Measurements from ENCODE around the gene MACROD2.

The MACROD2 gene

DNA sequence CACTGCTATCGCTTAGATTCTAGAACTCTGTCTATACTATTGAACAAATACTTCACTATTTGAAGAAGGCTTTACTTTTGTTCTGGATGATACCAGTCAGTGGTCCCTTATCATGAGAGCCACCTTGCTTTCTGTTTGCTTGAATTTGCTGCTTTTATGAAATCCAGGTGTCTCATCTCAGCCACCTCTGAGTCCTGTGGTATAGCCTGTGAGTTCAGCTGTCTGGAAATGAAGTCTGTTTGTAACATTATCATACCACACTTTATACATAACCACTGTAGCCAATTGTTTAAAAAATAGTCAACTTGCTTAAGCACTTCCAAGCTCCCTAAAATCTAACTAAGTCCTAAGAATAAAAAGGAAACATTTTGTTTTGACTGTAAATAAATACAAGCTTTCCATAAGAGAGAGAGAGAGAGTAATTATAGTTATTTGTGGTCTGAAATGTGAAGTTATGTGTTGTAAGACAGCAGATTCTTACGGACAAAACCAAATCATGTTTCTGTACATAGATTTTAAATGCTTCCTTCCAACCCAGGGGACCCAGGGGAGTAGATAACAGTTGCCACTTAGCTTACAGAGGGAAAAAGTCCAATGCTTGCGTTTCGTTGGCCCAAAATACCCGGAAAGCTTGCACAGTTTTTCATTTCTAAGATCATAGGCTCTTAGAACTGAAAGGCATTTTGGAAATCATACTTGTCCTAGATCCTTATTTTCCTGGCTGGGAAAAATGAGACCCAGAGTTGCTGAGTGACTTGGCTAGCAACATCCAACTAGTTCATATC, 1449.9 kb downstream of the MACROD2 start:
- Mint-ChIP-seq H3K36me3 (ENCODE audit: low read depth) (no peaks in the 10 kb centered on the region), H3K27me3 (ENCODE audit: low read depth) (no peaks in the 10 kb centered on the region), H3K4me3 (no peak overlapping the region), H3K9me3 (peaks cover 14% of the 10 kb centered on the region), H3K27ac (no peak overlapping the region), H3K4me1 (ENCODE audit: low read depth) (no peaks in the 10 kb centered on the region)
- DNase-seq (ENCODE audit: low spot score) = no peak

- peaks cover 7% of the 10 kb centered on the region for H3K9me3 Mint-ChIP-seq
These were observed 1451.1 kb downstream of the MACROD2 start for GRCh38 chr20:15446373-15446772.

DNA sequence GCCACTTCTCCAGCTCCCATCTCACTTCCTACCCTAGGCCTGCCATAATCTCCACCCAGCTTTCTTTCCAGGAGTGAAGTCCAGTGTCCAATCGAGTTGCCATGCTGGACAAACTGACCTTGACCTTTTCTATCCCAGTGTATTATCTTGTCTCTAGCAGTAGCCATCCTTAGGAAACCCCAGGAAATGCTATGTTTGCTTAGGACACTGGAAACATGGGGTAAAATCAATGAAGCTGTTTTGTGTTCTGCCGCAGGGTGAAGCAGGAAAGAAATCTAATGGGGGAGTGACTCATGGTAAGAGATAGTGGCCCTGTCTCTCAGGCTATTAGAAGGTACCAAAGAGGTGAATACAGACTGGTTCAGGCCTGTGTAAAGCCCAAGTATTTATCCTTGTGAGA, 1452.2 kb downstream of the MACROD2 start:
- Mint-ChIP-seq H3K9me3 (peaks cover 7% of the 10 kb centered on the region), H3K27me3 (ENCODE audit: low read depth) (no peaks in the 10 kb centered on the region), H3K27ac (no peak overlapping the region), H3K36me3 (ENCODE audit: low read depth) (no peaks in the 10 kb centered on the region), H3K4me1 (ENCODE audit: low read depth) (no peaks in the 10 kb centered on the region), H3K4me3 (no peak overlapping the region)
- no peak for DNase-seq (ENCODE audit: low spot score)

More at GRCh38 chr20:15446373-15446772, 1451.1 kb downstream of the MACROD2 start:
- H3K36me3 Mint-ChIP-seq (ENCODE audit: low read depth) = no peaks in the 10 kb centered on the region
- H3K27ac Mint-ChIP-seq = no peak overlapping the region
- no peaks in the 10 kb centered on the region for H3K27me3 Mint-ChIP-seq (ENCODE audit: low read depth)
- DNase-seq (ENCODE audit: low spot score) = no peak
- H3K4me3 Mint-ChIP-seq = no peak overlapping the region
- H3K4me1 Mint-ChIP-seq (ENCODE audit: low read depth) = no peaks in the 10 kb centered on the region

DNA sequence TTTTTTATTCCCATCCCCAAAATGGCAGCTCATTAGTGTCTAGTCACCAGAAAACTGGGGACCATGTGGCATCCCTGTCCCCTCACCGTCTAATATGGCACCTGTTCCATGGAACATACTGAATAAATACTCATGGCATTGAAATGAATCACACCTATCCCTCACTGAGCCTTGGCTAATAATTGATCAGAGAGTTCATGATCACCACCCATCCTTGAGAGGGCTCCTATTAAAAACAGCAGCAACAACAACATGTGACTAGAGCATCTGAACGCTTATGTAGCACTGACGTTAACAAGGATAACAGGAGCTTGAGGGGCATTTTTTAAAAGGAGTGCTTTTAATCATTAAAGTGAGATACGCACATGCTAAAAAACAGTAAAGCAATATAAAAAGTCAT, 1453.7 kb downstream of the MACROD2 start:
- Mint-ChIP-seq H3K4me3 (no peak overlapping the region), H3K27ac (no peak overlapping the region), H3K9me3 (peaks cover 5% of the 10 kb centered on the region), H3K4me1 (ENCODE audit: low read depth) (no peaks in the 10 kb centered on the region), H3K36me3 (ENCODE audit: low read depth) (no peaks in the 10 kb centered on the region), H3K27me3 (ENCODE audit: low read depth) (no peaks in the 10 kb centered on the region)
- no peak for DNase-seq (ENCODE audit: low spot score)

DNA sequence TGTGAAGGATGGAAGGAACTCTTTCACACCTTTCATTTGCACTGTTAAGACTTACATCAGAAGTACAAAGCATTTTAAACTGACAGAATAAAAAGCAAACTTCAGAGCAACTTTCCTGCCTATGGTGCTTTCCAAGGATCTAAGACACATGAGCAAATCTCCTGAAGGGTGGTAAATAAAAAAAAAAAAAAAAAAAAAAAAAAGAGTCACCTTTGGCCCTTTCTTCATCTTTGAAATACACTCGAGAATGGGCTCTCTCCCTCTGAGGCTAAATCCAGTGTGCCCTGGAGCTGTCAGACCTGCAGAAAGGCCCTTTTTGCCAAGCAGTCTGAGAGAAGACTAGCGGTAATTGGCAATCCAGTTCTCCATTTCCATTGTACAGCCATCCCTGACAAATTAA, 1455.9 kb downstream of the MACROD2 start:
- peaks cover 6% of the 10 kb centered on the region for H3K9me3 Mint-ChIP-seq
- no peak overlapping the region for H3K27ac Mint-ChIP-seq
- no peaks in the 10 kb centered on the region for H3K4me1 Mint-ChIP-seq (ENCODE audit: low read depth)
- no peaks in the 10 kb centered on the region for H3K27me3 Mint-ChIP-seq (ENCODE audit: low read depth)
- DNase-seq (ENCODE audit: low spot score) = no peak
- H3K36me3 Mint-ChIP-seq (ENCODE audit: low read depth) = no peaks in the 10 kb centered on the region
- H3K4me3 Mint-ChIP-seq = no peak overlapping the region

GRCh38 chr20:15455279-15455678, 1460.0 kb downstream of the MACROD2 start:
- Mint-ChIP-seq H3K9me3 (peaks cover 7% of the 10 kb centered on the region), H3K4me1 (ENCODE audit: low read depth) (no peaks in the 10 kb centered on the region), H3K4me3 (no peak overlapping the region), H3K27ac (no peak overlapping the region), H3K27me3 (ENCODE audit: low read depth) (no peaks in the 10 kb centered on the region), H3K36me3 (ENCODE audit: low read depth) (no peaks in the 10 kb centered on the region)
- DNase-seq (ENCODE audit: low spot score) = no peak

GRCh38 chr20:15461938-15462337, 1466.6 kb downstream of the MACROD2 start:
- H3K4me1 Mint-ChIP-seq (ENCODE audit: low read depth) = no peaks in the 10 kb centered on the region
- H3K27me3 Mint-ChIP-seq (ENCODE audit: low read depth) = no peaks in the 10 kb centered on the region
- H3K9me3 Mint-ChIP-seq = peaks cover 13% of the 10 kb centered on the region
- no peak overlapping the region for H3K4me3 Mint-ChIP-seq
- H3K36me3 Mint-ChIP-seq (ENCODE audit: low read depth) = no peaks in the 10 kb centered on the region
- no peak for DNase-seq (ENCODE audit: low spot score)
- H3K27ac Mint-ChIP-seq = no peak overlapping the region

DNA sequence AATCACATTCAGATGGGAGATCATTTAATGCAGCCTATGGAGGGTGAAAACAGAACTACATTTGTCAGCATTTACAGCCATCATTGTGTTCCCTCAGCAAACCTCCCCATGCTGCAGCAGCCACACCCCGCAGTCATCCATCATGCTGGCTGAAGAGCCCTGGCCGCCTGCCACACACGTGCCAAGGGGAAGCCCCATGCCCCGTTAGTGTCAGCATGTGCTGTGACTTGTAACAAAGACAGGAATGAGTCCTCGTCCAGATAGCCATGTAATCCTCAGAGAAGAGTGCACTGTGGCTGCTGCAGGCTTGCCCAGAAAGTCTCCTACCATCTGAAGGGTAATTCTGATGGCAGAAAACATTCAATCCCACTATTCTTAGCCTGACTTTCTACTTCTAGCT, 1480.2 kb downstream of the MACROD2 start:
- no peaks in the 10 kb centered on the region for H3K36me3 Mint-ChIP-seq (ENCODE audit: low read depth)
- DNase-seq (ENCODE audit: low spot score) = no peak
- no peak overlapping the region for H3K4me3 Mint-ChIP-seq
- H3K27me3 Mint-ChIP-seq (ENCODE audit: low read depth) = no peaks in the 10 kb centered on the region
- no peaks in the 10 kb centered on the region for H3K4me1 Mint-ChIP-seq (ENCODE audit: low read depth)
- H3K9me3 Mint-ChIP-seq = peaks cover 9% of the 10 kb centered on the region
- H3K27ac Mint-ChIP-seq = no peak overlapping the region

GRCh38 chr20:15476186-15476585, 1480.9 kb downstream of the MACROD2 start:
- H3K9me3 Mint-ChIP-seq = peaks cover 14% of the 10 kb centered on the region
- no peaks in the 10 kb centered on the region for H3K27me3 Mint-ChIP-seq (ENCODE audit: low read depth)
- no peaks in the 10 kb centered on the region for H3K4me1 Mint-ChIP-seq (ENCODE audit: low read depth)
- no peak for DNase-seq (ENCODE audit: low spot score)
- H3K4me3 Mint-ChIP-seq = no peak overlapping the region
- H3K36me3 Mint-ChIP-seq (ENCODE audit: low read depth) = no peaks in the 10 kb centered on the region
- H3K27ac Mint-ChIP-seq = no peak overlapping the region

DNA sequence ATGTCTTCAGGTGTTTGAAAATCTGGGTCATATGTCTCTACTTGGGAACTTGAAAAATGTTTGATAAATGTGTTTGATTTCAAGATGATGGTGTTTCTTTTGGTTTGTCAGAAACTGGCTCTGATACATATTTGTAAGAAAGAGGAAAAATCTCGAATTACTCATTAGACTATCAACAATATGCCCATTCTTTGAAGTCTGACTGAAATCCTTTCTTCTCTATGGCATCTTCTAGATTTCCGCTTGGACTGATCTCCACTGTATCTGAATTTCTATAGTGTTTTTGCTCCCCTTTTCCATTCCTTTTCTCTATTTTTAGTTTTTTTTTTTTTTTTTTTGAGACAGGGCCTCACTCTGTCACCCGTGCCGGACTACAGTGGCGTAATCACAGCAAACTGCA, 1481.5 kb downstream of the MACROD2 start:
- no peak overlapping the region for H3K4me3 Mint-ChIP-seq

GRCh38 chr20:15482525-15482924, 1487.2 kb downstream of the MACROD2 start:
- H3K36me3 Mint-ChIP-seq (ENCODE audit: low read depth) = no peaks in the 10 kb centered on the region
- no peak overlapping the region for H3K4me3 Mint-ChIP-seq
- no peaks in the 10 kb centered on the region for H3K27me3 Mint-ChIP-seq (ENCODE audit: low read depth)
- no peaks in the 10 kb centered on the region for H3K4me1 Mint-ChIP-seq (ENCODE audit: low read depth)
- no peak for DNase-seq (ENCODE audit: low spot score)
- H3K9me3 Mint-ChIP-seq = peaks cover 25% of the 10 kb centered on the region
- no peak overlapping the region for H3K27ac Mint-ChIP-seq

More for the DNA sequence above, 1481.5 kb downstream of the MACROD2 start:
- no peaks in the 10 kb centered on the region for H3K36me3 Mint-ChIP-seq (ENCODE audit: low read depth)
- H3K9me3 Mint-ChIP-seq = peaks cover 14% of the 10 kb centered on the region
- no peaks in the 10 kb centered on the region for H3K4me1 Mint-ChIP-seq (ENCODE audit: low read depth)
- no peaks in the 10 kb centered on the region for H3K27me3 Mint-ChIP-seq (ENCODE audit: low read depth)
- H3K27ac Mint-ChIP-seq = no peak overlapping the region
- no peak for DNase-seq (ENCODE audit: low spot score)

DNA sequence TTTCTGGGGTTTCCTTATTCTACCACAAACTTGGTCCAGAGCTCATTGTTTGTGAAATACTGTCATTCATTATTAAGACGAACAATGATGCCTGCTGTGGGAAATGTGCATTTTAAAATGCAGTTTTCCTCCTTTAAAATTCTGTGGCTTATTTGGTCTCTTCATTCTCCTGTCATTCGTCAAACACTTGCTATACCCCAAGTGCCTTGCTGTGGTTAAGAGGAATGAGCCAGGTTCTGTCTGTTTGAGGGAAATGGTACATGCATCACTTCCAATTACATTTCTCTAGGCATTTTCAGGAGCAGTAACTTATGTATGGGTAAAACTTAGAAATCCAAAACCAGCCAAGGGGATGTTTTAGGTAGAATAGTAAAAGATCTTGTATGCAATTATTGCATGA, 1490.2 kb downstream of the MACROD2 start:
- no peak for DNase-seq (ENCODE audit: low spot score)
- Mint-ChIP-seq H3K27ac (no peak overlapping the region), H3K4me1 (ENCODE audit: low read depth) (no peaks in the 10 kb centered on the region), H3K9me3 (peaks cover 17% of the 10 kb centered on the region), H3K36me3 (ENCODE audit: low read depth) (no peaks in the 10 kb centered on the region), H3K4me3 (no peak overlapping the region), H3K27me3 (ENCODE audit: low read depth) (no peaks in the 10 kb centered on the region)

- Mint-ChIP-seq H3K36me3 (ENCODE audit: low read depth) (no peaks in the 10 kb centered on the region), H3K4me1 (ENCODE audit: low read depth) (no peaks in the 10 kb centered on the region), H3K9me3 (peaks cover 18% of the 10 kb centered on the region), H3K4me3 (no peak overlapping the region), H3K27me3 (ENCODE audit: low read depth) (no peaks in the 10 kb centered on the region), H3K27ac (no peak overlapping the region)
- DNase-seq (ENCODE audit: low spot score) = no peak
These were observed 1491.7 kb downstream of the MACROD2 start for GRCh38 chr20:15487030-15487429.

- H3K4me3 Mint-ChIP-seq = no peak overlapping the region
- DNase-seq (ENCODE audit: low spot score) = no peak
- H3K36me3 Mint-ChIP-seq (ENCODE audit: low read depth) = no peaks in the 10 kb centered on the region
- no peaks in the 10 kb centered on the region for H3K27me3 Mint-ChIP-seq (ENCODE audit: low read depth)
- peaks cover 22% of the 10 kb centered on the region for H3K9me3 Mint-ChIP-seq
- no peak overlapping the region for H3K27ac Mint-ChIP-seq
- H3K4me1 Mint-ChIP-seq (ENCODE audit: low read depth) = no peaks in the 10 kb centered on the region
These were observed 1492.4 kb downstream of the MACROD2 start for GRCh38 chr20:15487682-15488081.

DNA sequence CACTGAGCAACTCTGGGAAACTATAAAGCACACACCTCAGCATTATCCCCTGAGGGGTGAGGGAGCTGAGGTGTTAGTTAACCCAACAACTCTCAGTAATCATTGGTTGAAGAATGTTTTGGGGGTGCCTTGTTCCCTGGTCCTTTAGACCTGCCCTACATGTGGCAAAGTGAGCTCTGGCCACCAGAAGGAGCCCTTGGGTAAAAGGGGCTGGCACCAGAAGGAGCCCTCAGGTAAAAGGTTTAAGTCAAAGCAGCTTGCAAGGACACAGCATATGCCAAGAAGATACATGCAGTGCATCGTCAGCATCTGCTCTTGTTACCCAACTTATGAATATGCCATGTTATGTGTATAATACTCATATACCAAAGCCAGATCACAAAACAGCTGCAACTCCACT, 1496.3 kb downstream of the MACROD2 start:
- no peak for DNase-seq (ENCODE audit: low spot score)
- no peaks in the 10 kb centered on the region for H3K36me3 Mint-ChIP-seq (ENCODE audit: low read depth)

More for the DNA sequence above, 1496.3 kb downstream of the MACROD2 start:
- H3K4me3 Mint-ChIP-seq = no peak overlapping the region
- H3K27ac Mint-ChIP-seq = no peak overlapping the region
- H3K4me1 Mint-ChIP-seq (ENCODE audit: low read depth) = no peaks in the 10 kb centered on the region
- no peaks in the 10 kb centered on the region for H3K27me3 Mint-ChIP-seq (ENCODE audit: low read depth)
- H3K9me3 Mint-ChIP-seq = peaks cover 24% of the 10 kb centered on the region
